Adrenal gland (tissue), 12 donors: ENCODE results near the gene UST. TPM values are rescaled to one million over a fixed set of nuclear protein-coding genes. Genes with fewer than 3 reads are reported as not detected.
"Not testable (repeated sequence)": the region's sequence is repeated elsewhere in the genome, so short reads cannot be mapped to it uniquely, and the experiment has no call there.

ENCODE experiments used
- DNase-seq, 7 donors: peaks; one replicate each; pipeline ENCODE4 v3.0.0-alpha.2; 2019 to 2020
- H3K27ac ChIP-seq, 5 donors: fragments of 200-600 bp; sonication (generic) in 4 of 5; 1 replicate in 3 of 5; 2 replicates in 2 of 5; pipeline versions ENCODE4 v1.5.1 to v1.8.0; 2016 to 2020; ENCODE audit warnings: mild to moderate bottlenecking in 1 of 5
- H3K27me3 ChIP-seq: fragments of 200-600 bp; 2 replicates; pipeline ENCODE4 v1.8.0; 2021
- H3K36me3 ChIP-seq, 2 donors: fragments of 200-600 bp; replicated peaks in 1 of 2; 1 replicate in 1 of 2; 2 replicates in 1 of 2; pipeline versions ENCODE4 v1.5.1 to v1.8.0; 2018 to 2022
- H3K4me1 ChIP-seq, 2 donors: fragments of 200-600 bp; replicated peaks in 1 of 2; 1 replicate in 1 of 2; 2 replicates in 1 of 2; pipeline versions ENCODE4 v1.5.1 to v1.8.0; 2018 to 2021
- H3K4me3 ChIP-seq, 4 donors: fragments of 200-600 bp; sonication (generic) in 3 of 4; one replicate each; pipeline ENCODE4 v1.5.1; 2016 to 2018
- H3K9me3 ChIP-seq, 3 donors: fragments of 200-600 bp; sonication (generic) in 1 of 3; replicated peaks in 1 of 3; 1 replicate in 2 of 3; 2 replicates in 1 of 3; pipeline versions ENCODE4 v1.5.1 to v1.8.0; 2016 to 2021
- POLR2A ChIP-seq, 2 donors: fragments of 450-650 bp; IDR thresholded peaks; one replicate each; pipeline ENCODE4 v1.6.1; 2017; ENCODE audit warnings: antibody characterized with exemption in 2 of 2, mild to moderate bottlenecking in 2 of 2, moderate library complexity in 1 of 2
- WGBS, 4 donors: extraction: QIAGEN DNeasy Blood & Tissue Kit in 2 of 4; methylation state at CpG; one replicate each; pipeline versions ENCODE4 v1.1.5 to v1.1.7; 2013 to 2017; 5-methylcytosine and 5-hydroxymethylcytosine counted together
- intact Hi-C, 2 donors: fragments of 100-400 bp; cut with DNase I; formaldehyde crosslinking; loops; one replicate each; pipeline versions ENCODE4 v1.14.1 to v1.15.0; 2022 to 2023
- polyA plus RNA-seq, 3 donors: library from polyadenylated mRNA; stranded (reverse); fragments of 200-250 nt in 2 of 3; fragments of 350-450 nt in 1 of 3; fragmentation: Illumina TruSeq in 1 of 3; extraction: RNeasy Lipid Tissue Mini Kit (QIAGEN cat#74804) in 1 of 3; gene quantifications; one replicate each; pipeline ENCODE4 v1.2.3, GENCODE V29; 2013 to 2014
- total RNA-seq, 9 donors: library from RNA; depleted of rRNA in 4 of 9; stranded (reverse); fragments of >200 nt in 4 of 9; fragments of 120-200 nt in 1 of 9; fragmentation: NEBNext Ultra II Directional in 1 of 9; extraction: Animal tissue kit (Norgen Biotek cat#: 25700) in 1 of 9; gene quantifications; one replicate each; pipeline versions ENCODE4 v1.1.0 to v1.2.4, GENCODE V29; 2013 to 2023
- TF ChIP-seq, protein P1 (sequence below), 6 experiments: fragments of 450-650 bp in 4 of 6; fragments of 200-600 bp in 2 of 6; sonication (generic) in 1 of 6; IDR thresholded peaks; 1 replicate in 5 of 6; 2 replicates in 1 of 6; pipeline versions ENCODE4 v1.5.1 to v1.8.0; 2016 to 2021; ENCODE audit warnings: antibody characterized with exemption in 6 of 6, mild to moderate bottlenecking in 2 of 6, moderate library complexity in 1 of 6
- donor health status: healthy with polysubstance abuse.
- donor health status: Bipolar disorder and iron deficiency.
- donor health status: DM: yes; HTN: yes; CAD: no.
- donor health status: DM: no; HTN: no; CAD: no.
- donor health status: DM: no; HTN: no; CAD: no.
- donor health status: DM: yes; HTN: yes; CAD: no.

UST gene
- total and polyA plus RNA-seq, 12 donors: 5.9 to 37.4 (median 18.3) TPM

DNA sequence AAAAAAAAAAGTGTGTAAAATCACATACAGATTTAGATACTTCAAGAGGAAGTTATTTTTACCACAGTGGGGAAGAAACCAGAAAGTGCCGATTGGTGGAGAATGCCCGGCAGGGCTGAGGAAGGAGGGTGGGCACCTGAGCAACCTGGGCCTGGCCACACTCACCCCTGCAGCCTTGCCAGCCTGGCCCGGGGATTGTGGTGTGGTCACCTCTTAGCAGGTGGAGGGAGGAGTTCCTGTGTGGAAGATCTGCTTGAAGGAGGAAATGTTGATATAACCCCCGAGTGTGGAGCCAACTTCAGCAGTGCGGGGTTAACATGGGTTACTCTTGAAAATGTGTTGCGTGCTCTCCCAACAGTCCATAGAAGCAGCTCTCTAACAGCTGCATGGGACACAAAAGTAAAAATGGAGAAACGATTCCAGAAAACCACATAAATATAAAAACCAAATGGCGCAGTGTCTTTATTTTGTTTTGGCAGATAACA lies 14.7 kb downstream of the UST start:
- intact Hi-C loops: no loop called here
- Histone ChIP-seq H3K27ac (peak overlapping the region in 4 of 5 donors; percentile 53 to 80 (median 70)), H3K9me3 (no peaks in the 10 kb centered on the region), H3K36me3 (no peaks in the 10 kb centered on the region), H3K4me3 (peak overlapping the region in 1 of 4 donors; percentile 20), H3K4me1 (peaks cover 21 to 26% of the 10 kb centered on the region in 2 donors), H3K27me3 (no peaks in the 10 kb centered on the region)
- DNase-seq: peak in 1 of 7 donors; percentile 29
- TF ChIP-seq, protein P1, sequence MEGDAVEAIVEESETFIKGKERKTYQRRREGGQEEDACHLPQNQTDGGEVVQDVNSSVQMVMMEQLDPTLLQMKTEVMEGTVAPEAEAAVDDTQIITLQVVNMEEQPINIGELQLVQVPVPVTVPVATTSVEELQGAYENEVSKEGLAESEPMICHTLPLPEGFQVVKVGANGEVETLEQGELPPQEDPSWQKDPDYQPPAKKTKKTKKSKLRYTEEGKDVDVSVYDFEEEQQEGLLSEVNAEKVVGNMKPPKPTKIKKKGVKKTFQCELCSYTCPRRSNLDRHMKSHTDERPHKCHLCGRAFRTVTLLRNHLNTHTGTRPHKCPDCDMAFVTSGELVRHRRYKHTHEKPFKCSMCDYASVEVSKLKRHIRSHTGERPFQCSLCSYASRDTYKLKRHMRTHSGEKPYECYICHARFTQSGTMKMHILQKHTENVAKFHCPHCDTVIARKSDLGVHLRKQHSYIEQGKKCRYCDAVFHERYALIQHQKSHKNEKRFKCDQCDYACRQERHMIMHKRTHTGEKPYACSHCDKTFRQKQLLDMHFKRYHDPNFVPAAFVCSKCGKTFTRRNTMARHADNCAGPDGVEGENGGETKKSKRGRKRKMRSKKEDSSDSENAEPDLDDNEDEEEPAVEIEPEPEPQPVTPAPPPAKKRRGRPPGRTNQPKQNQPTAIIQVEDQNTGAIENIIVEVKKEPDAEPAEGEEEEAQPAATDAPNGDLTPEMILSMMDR (IDR thresholded peaks at IDR 0.05): no peak
- WGBS, 4 donors: 19 to 29% (median 24%) methylated on average over 8 of the region's 8 CpGs

DNA sequence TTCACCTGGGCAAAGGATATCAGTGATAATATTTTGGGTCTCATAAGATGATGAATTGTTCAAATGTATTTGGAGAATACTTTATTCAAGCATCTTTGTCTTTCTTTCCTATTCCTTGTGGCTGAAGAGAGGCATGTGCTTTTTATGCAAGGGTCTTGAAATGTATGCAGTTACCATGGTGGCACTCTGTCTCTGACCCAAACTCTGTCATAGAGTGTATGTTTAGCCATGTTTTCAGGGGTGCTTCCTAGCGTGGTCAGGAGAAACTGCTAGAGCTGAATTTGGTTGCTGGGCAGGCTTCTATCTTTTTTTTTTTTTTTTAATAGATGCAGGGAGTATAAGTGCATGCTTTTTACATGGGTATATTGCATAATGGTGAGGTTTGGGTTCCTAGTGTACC lies 15.4 kb downstream of the UST start:
- Histone ChIP-seq H3K36me3 (no peaks in the 10 kb centered on the region), H3K4me3 (no peak overlapping the region), H3K4me1 (peaks cover 21 to 26% of the 10 kb centered on the region in 2 donors), H3K27ac (peak overlapping the region in 2 of 5 donors; percentile 80), H3K9me3 (no peaks in the 10 kb centered on the region), H3K27me3 (no peaks in the 10 kb centered on the region)
- no peak for DNase-seq
- TF ChIP-seq, protein P1 (IDR thresholded peaks at IDR 0.05): no peak
- TF ChIP-seq POLR2A (IDR thresholded peaks at IDR 0.05): no peak
- intact Hi-C loops: no loop called here
- WGBS, 4 donors: 71 to 90% (median 80%) methylated on average over 1 of the region's 1 CpG

DNA sequence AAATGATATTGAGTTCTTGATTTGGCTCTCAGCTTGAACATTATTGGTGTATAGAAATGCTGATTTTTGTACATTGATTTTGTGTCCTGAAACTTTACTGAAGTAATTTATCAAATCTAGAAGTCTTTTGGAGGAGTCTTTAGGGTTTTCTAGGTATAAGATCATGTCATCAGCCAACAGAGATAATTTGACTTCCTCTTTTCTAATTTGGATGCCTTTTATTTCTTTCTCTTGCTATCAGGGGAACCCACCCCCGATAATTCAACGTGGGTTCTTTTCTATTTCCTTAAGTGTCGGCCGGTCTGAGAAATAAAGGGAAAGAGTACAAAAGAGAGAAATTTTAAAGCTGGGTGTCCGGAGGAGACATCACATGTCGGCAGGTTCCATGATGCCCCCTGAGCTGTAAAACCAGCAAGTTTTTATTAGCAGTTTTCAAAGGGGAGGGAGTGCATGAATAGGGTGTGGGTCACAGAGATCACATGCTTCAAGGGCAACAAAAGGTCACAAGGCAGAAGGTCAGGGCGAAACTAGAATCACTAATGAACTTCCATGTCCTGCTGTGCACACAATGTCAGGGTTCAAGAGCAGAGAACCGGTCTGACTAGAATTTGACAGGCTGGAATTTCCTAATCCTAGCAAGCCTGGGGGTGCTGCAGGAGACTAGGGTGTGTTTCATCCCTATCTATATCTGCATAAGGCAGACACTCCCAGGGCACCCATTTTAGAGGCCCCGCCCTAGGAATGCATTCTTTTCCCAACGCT lies 17.6 kb downstream of the UST start:
- H3K27me3 ChIP-seq, intact Hi-C loops, H3K27ac ChIP-seq, H3K36me3 ChIP-seq, H3K9me3 ChIP-seq, H3K4me3 ChIP-seq, DNase-seq: not testable (repeated sequence)
- 75 to 86% (median 79%) methylated on average over 10 of the region's 10 CpGs for WGBS, 4 donors
- H3K4me1 ChIP-seq: peaks cover 21 to 26% of the 10 kb centered on the region in 2 donors

DNA sequence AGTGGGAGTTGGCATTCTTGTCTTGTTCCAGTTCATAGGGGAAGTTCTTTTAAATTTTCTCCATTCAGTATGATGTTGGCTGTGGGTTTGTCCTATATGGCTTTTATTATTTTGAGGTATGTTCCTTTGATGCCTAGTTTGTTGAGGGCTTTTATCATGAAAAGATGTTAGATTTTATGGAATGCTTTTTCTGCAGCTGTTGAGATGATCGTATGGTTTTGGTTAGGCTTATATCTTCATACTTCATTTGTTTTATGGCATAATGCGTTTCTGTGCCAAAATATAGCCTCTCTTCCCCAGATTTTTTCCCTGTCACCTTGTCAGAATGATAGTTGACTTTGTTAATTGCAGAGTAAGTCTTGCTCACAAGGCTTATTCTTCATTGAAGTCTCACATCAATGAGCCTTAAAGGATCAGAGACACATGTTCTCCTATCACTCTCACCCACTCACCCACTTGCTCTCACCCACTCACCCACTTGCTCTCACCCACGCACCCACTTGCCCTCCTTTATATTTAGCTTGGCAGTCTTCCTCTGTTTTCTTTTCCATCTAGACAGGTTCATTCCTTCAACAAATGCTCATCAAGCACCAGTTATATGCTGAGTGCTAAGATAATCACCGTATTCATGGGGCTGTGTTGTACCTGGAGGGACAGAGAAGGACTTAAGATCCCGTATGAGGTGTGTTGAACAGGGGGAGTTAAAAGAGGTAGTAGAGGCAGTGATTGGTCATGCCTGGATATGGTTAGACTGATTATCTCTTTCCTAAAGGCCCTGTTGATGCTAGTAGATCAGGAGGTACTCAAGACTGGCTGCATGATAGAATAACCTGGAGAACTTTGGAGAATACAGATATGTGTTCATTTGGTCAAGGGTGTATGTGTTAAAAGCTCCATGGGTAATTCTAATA lies 19.3 kb downstream of the UST start:
- no peak overlapping the region for H3K27ac ChIP-seq
- no peaks in the 10 kb centered on the region for H3K9me3 ChIP-seq
- DNase-seq: no peak
- no peaks in the 10 kb centered on the region for H3K27me3 ChIP-seq
- WGBS, 4 donors: 87 to 90% (median 89%) methylated on average over 5 of the region's 5 CpGs
- H3K36me3 ChIP-seq: no peaks in the 10 kb centered on the region
- no peak overlapping the region for H3K4me3 ChIP-seq
- H3K4me1 ChIP-seq: peaks cover 10 to 13% of the 10 kb centered on the region in 2 donors
- intact Hi-C loops: no loop called here
- no peak for TF ChIP-seq POLR2A (IDR thresholded peaks at IDR 0.05)

DNA sequence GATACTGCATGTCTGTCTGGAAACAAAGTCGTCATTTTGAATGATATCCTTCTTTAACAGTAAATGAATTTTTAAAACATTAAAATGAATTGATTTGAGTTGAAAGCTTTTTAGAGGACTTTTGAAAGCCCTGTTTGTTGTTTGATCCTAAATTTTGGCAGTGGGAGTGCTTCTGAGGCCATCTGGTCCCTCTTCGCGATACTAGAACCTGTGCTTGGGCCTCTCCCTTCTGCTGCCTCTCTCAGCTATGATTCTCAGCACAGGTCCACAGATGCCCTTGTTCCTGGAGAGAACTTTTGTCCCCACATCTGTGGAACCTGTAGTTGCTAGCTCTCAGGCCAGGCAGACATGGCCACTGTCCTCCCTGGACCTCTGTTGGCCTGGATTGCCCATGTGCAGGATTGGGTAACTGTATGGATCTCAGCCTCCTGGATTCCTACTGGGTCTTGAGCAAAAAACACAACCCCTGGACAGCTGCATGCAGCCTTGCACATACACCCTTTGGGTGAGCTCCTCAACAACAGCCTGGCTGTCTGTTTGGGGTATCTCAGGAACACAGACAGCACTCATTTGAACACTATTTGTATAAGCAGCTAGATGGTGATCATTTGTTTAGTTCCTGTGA lies 21.9 kb downstream of the UST start:
- no peak overlapping the region for H3K4me3 ChIP-seq
- intact Hi-C loops: no loop called here
- H3K9me3 ChIP-seq: no peaks in the 10 kb centered on the region
- no peak overlapping the region for H3K27ac ChIP-seq
- H3K36me3 ChIP-seq: no peaks in the 10 kb centered on the region
- no peak for TF ChIP-seq POLR2A (IDR thresholded peaks at IDR 0.05)
- TF ChIP-seq, protein P1 (IDR thresholded peaks at IDR 0.05): no peak
- WGBS, 4 donors: 93 to 99% (median 94%) methylated on average over 3 of the region's 3 CpGs
- H3K27me3 ChIP-seq: no peaks in the 10 kb centered on the region
- DNase-seq: no peak
- no peaks in the 10 kb centered on the region for H3K4me1 ChIP-seq
